Panc1 (cell line): Measurements from ENCODE around the gene MICAL2. TPM values are rescaled to one million over a fixed set of nuclear protein-coding genes. Genes with fewer than 3 reads are reported as not detected.
A peak's percentile ranks its signal among the peaks of the same experiment; 100 is the strongest.

Source experiments
- ATAC-seq: fragments of 200-7000 bp; cut with Tn5 transposase; 2 replicates; pipeline ENCODE4 v1.9.1; 2020; ENCODE audit warnings: mild to moderate bottlenecking, moderate library complexity
- BruUV-seq: library from RNA; stranded (reverse); fragments of 400-500 nt; replicated peaks from 2 replicates; lab custom pipeline; 2021; lab: Mats Ljungman, UMichigan
- CTCF ChIA-PET: fragments of 300-600 bp; sonication (Branson Sonifier 250); formaldehyde crosslinking; loops from one replicate; lab custom pipeline; 2022; ENCODE audit warnings: antibody characterized with exemption; lab: Charles Lee
- POLR2A ChIA-PET: fragments of 300-600 bp; sonication (Branson Sonifier 250); formaldehyde crosslinking; loops from one replicate; lab custom pipeline; 2022; ENCODE audit warnings: antibody characterized with exemption; lab: Charles Lee
- DNase-seq: peaks from one replicate; pipeline ENCODE4 v3.0.0-alpha.2; 2010; ENCODE audit warnings: low read depth, low spot score
- H3K27ac ChIP-seq: 2 replicates; pipeline ENCODE4 v1.5.1; 2011; ENCODE audit warnings: mild to moderate bottlenecking, low read length, inconsistent platforms
- H3K27me3 ChIP-seq: fragments of 200-500 bp; sonication (Bioruptor generic); 2 replicates; pipeline ENCODE4 v1.6.0; 2014; ENCODE audit warnings: low read length, inconsistent platforms; ENCODE audit not compliant: control insufficient read depth, insufficient read depth
- H3K36me3 ChIP-seq: fragments of 200-500 bp; sonication (Bioruptor generic); 2 replicates; pipeline ENCODE4 v1.5.1; 2014; ENCODE audit warnings: inconsistent platforms, mild to moderate bottlenecking, low read length, moderate library complexity; ENCODE audit not compliant: control insufficient read depth, insufficient read depth
- H3K4me1 ChIP-seq: 2 replicates; pipeline ENCODE4 v1.5.1; 2011; ENCODE audit warnings: inconsistent platforms, mild to moderate bottlenecking, low read length, moderate library complexity; ENCODE audit not compliant: control insufficient read depth, insufficient read depth
- H3K4me3 ChIP-seq, 2 experiments: 2 replicates each; pipeline ENCODE4 v1.5.1; 2011 to 2012; ENCODE audit warnings: low read depth in 2 of 2, low read length in 2 of 2, mild to moderate bottlenecking in 2 of 2, inconsistent platforms in 1 of 2, moderate library complexity in 1 of 2
- H3K9me3 ChIP-seq: fragments of 200-500 bp; sonication (Bioruptor generic); 2 replicates; pipeline ENCODE4 v1.5.1; 2014; ENCODE audit warnings: low read depth, mild to moderate bottlenecking, inconsistent platforms, low read length, moderate library complexity; ENCODE audit not compliant: control insufficient read depth, insufficient read depth
- POLR2AphosphoS5 ChIP-seq: IDR thresholded peaks from 2 replicates; pipeline ENCODE4 v1.6.1; 2012; ENCODE audit warnings: mild to moderate bottlenecking, low read depth, low read length, moderate library complexity
- SIN3A ChIP-seq: IDR thresholded peaks from 2 replicates; pipeline ENCODE4 v1.6.1; 2012; ENCODE audit warnings: low read depth, mild to moderate bottlenecking, low read length, moderate library complexity, borderline replicate concordance; ENCODE audit not compliant: insufficient read depth
- TCF7L2 ChIP-seq: IDR thresholded peaks from 2 replicates; pipeline ENCODE4 v1.6.1; 2011; ENCODE audit warnings: mild to moderate bottlenecking, low read depth, low read length, inconsistent platforms
- in situ Hi-C: cut with HindIII; loops from 2 replicates; pipeline ENCODE4 v1.10.0; 2016; ENCODE audit warnings: low sequenced_read_pairs, low pct_unique_long_range_greater_than_20kb
- intact Hi-C: fragments of 100-400 bp; cut with micrococcal nuclease; formaldehyde crosslinking; loops from one replicate; pipeline ENCODE4 v1.10.0; 2022; ENCODE audit not compliant: unreplicated experiment
- total RNA-seq: library from RNA; stranded (reverse); gene quantifications from one replicate; pipeline ENCODE4 v1.2.1, GENCODE V29; 2021; ENCODE audit not compliant: unreplicated experiment
- TF ChIP-seq, protein P1 (sequence below): fragments of 450-650 bp; IDR thresholded peaks from 2 replicates; pipeline ENCODE4 v1.5.1; 2017; ENCODE audit warnings: mild to moderate bottlenecking
- TF ChIP-seq, protein P2 (sequence below), 2 experiments: IDR thresholded peaks; 2 replicates each; pipeline ENCODE4 v1.6.1; 2011 to 2012; ENCODE audit warnings: low read depth in 2 of 2, control low read depth in 1 of 2, low read length in 1 of 2, mild to moderate bottlenecking in 1 of 2, moderate library complexity in 1 of 2; ENCODE audit not compliant: insufficient read depth in 1 of 2

The MICAL2 gene
- total RNA-seq, 1 experiment from 2014 or later: 199 TPM

- intact Hi-C loops (no loop called here), in situ Hi-C loops (no loop called here)
- Histone ChIP-seq H3K4me3 (no peak overlapping the region), H3K27ac (peak overlapping the region; percentile 11; the same call in 1 of the 2 replicates), H3K36me3 (no peaks in the 10 kb centered on the region), H3K4me1 (peaks cover 2% of the 10 kb centered on the region; the same call in 1 of the 2 replicates), H3K9me3 (no peaks in the 10 kb centered on the region), H3K27me3 (no peaks in the 10 kb centered on the region)
- CTCF ChIA-PET: no interaction called here
- POLR2A ChIA-PET: no interaction called here
- no TSS peak for BruUV-seq
- DNase-seq: no peak
- TF ChIP-seq, protein P1, sequence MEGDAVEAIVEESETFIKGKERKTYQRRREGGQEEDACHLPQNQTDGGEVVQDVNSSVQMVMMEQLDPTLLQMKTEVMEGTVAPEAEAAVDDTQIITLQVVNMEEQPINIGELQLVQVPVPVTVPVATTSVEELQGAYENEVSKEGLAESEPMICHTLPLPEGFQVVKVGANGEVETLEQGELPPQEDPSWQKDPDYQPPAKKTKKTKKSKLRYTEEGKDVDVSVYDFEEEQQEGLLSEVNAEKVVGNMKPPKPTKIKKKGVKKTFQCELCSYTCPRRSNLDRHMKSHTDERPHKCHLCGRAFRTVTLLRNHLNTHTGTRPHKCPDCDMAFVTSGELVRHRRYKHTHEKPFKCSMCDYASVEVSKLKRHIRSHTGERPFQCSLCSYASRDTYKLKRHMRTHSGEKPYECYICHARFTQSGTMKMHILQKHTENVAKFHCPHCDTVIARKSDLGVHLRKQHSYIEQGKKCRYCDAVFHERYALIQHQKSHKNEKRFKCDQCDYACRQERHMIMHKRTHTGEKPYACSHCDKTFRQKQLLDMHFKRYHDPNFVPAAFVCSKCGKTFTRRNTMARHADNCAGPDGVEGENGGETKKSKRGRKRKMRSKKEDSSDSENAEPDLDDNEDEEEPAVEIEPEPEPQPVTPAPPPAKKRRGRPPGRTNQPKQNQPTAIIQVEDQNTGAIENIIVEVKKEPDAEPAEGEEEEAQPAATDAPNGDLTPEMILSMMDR: no peak
- TF ChIP-seq, protein P2, sequence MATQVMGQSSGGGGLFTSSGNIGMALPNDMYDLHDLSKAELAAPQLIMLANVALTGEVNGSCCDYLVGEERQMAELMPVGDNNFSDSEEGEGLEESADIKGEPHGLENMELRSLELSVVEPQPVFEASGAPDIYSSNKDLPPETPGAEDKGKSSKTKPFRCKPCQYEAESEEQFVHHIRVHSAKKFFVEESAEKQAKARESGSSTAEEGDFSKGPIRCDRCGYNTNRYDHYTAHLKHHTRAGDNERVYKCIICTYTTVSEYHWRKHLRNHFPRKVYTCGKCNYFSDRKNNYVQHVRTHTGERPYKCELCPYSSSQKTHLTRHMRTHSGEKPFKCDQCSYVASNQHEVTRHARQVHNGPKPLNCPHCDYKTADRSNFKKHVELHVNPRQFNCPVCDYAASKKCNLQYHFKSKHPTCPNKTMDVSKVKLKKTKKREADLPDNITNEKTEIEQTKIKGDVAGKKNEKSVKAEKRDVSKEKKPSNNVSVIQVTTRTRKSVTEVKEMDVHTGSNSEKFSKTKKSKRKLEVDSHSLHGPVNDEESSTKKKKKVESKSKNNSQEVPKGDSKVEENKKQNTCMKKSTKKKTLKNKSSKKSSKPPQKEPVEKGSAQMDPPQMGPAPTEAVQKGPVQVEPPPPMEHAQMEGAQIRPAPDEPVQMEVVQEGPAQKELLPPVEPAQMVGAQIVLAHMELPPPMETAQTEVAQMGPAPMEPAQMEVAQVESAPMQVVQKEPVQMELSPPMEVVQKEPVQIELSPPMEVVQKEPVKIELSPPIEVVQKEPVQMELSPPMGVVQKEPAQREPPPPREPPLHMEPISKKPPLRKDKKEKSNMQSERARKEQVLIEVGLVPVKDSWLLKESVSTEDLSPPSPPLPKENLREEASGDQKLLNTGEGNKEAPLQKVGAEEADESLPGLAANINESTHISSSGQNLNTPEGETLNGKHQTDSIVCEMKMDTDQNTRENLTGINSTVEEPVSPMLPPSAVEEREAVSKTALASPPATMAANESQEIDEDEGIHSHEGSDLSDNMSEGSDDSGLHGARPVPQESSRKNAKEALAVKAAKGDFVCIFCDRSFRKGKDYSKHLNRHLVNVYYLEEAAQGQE (IDR thresholded peaks at IDR 0.05; ENCODE audit: insufficient read depth in 1 of 2, low read depth in 2 of 2, low read length in 1 of 2): no peak
- TF ChIP-seq TCF7L2 (no peak), POLR2AphosphoS5 (no peak), SIN3A (no peak)
- no peak for ATAC-seq
Observed at GRCh38 chr11:12100429-12100828, 10.0 kb upstream of the MICAL2 start.

- no peak overlapping the region for H3K4me3 ChIP-seq
- POLR2A ChIA-PET: no interaction called here
- intact Hi-C loops: no loop called here
- BruUV-seq: no TSS peak
- H3K36me3 ChIP-seq: no peaks in the 10 kb centered on the region
- peaks cover 2% of the 10 kb centered on the region; the same call in 1 of the 2 replicates for H3K4me1 ChIP-seq
- H3K9me3 ChIP-seq: no peaks in the 10 kb centered on the region
- ATAC-seq (no peak; the same call in 1 of the 2 replicates), DNase-seq (no peak)
- TF ChIP-seq POLR2AphosphoS5: no peak
- TF ChIP-seq TCF7L2: no peak
- TF ChIP-seq, protein P2 (IDR thresholded peaks at IDR 0.05; ENCODE audit: insufficient read depth in 1 of 2, low read depth in 2 of 2, low read length in 1 of 2): no peak
- TF ChIP-seq SIN3A: no peak
- TF ChIP-seq, protein P1: no peak
- H3K27ac ChIP-seq: peak overlapping the region; percentile 11; the same call in 1 of the 2 replicates
- CTCF ChIA-PET: no interaction called here
- in situ Hi-C loops: no loop called here
- H3K27me3 ChIP-seq: no peaks in the 10 kb centered on the region
Observed at GRCh38 chr11:12100841-12101242, 9.5 kb upstream of the MICAL2 start.
